DMS 273 (cell line): ENCODE data around the gene DALRD3.
"Not testable (repeated sequence)": the region's sequence is repeated elsewhere in the genome, so short reads cannot be mapped to it uniquely, and the experiment has no call there.

ENCODE experiments used
- DNase-seq: peaks from one replicate; lab custom pipeline; 2025; ENCODE audit not compliant: unreplicated experiment; lab: John Stamatoyannopoulos, UW

DALRD3 gene

DNA sequence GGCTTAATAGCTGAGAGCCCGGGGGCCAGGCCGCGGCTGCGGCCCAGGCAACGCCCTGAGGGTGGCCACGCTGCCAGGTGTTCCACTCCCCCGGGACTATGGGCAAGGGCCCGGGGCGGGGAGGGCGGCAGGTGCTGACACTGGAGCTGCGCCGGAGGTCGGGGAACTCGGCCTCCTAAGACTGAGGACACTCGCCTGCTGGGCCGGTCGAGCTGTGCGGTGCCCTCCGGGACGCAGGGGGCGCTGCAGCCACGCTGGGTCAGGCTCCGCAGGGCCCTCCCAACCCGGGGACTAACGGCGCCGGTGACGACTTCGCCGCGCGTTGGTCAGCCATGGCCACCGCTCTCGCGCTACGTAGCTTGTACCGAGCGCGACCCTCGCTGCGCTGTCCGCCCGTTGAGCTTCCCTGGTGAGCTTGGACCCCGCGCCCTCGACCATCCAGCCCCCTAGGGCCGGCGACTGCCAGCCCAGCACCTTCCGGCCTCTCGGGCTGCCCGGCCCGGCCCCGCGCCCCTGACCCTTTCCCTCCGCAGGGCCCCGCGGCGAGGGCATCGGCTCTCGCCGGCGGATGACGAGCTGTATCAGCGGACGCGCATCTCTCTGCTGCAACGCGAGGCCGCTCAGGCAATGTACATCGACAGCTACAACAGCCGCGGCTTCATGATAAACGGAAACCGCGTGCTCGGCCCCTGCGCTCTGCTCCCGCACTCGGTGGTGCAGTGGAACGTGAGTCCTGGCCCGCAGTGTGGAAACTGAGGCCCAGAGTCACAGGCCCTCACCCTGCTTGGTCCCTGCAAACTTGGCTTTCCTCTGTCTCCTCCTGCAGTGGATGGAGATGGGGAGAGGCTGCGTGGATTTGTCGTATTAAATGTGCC, 3.7 kb upstream of the DALRD3 start, which contains the start of gene NDUFAF3:
Gene NDUFAF3, plus strand, starts transcription at position 309 of the 875 bp plus-strand sequence. Its CDS starts 24 bp downstream, at position 333.
- peak; percentile 97 for DNase-seq

DNA sequence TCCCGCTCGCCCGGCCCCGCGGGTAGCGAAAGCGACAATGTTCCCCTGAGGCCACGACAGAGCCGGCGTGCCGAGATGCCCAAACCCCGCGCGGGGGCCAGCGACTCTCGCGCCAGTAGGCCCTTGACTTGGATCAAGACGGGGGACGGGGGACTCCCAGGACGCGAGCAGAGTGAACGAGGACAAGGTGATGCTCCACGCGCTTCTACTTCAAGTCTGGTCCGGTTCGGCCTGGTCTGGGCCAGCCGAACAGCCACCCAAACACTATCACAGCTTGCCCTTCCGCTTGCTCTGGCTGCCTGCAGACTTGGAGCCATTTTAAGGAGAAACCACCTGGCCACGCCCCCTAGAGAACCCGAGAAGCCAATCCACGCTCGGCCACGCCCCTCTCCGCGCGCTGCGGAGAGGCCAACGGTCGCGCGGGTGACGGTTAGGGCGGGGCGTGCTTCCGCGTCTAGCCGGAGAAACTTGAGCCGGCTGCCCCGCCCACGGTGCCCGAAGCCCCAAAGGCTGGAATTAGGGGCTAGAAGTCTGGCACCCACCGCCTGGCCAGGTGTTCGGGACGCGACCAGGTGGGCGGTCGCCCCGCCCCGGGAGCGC, 2.9 kb upstream of the DALRD3 start:
- DNase-seq: peak; percentile 99

DNA sequence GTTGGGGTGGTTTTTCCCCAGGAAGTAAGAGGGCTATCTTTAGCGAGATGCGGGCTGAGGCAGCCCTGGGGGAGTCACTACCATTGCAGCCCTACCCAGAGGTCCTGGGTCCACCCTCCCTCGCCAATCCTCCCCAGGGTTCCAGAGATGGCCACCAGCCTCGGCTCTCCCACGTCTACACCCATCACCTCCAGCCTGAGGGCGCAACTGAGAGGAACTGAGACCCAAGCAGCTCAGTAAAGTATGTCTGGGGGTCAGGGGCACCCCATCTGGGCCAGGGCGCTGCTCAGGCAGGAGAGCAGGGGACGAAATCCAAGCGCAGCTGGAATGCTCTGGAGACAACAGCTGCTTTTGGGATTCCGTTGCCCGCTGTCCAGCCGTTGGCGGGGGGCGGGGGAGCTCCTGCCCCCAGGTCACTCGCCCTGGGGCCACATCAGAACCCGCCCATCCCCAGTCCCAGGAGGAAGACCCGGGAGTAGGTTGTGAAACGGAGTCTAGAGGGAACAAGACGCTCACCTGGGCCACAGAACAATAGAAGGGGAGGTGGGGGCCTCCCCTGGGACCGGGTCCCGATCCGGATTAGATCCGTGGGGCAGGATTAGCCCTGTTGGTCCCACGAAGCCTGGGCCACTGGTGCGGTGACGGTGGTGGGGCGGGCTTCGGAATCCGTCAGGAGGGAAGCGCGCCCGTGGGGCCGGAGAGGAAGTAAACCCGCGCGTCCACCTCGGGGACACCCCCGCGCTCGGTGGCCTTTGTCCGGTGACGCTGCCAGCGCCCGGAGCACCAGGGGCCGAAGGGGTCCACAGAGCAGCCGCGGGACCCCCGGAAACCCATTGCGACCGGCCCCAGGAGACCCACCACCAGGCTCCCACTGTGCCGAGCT, 2.2 kb upstream of the DALRD3 start:
- DNase-seq: peak; percentile 38

DNA sequence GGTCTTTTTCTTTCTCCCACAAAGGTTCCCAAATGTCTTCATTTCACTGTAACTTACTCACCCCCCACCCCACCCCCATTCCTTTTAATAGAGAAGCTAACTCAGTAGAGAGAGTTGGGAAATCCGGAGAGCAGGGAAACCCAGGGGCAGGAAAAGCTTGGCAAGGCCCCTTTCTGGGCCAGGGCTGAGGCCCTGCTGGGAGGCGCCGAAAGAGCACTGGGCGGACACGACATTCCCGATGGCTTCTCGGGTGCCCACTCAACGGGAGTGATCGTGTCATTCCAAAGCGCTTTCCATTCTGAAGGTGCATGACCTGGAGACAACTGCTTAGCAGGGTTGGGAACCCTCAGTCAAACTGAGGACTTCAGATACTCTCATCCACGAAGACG, 1.6 kb upstream of the DALRD3 start:
- DNase-seq: no peak

DNA sequence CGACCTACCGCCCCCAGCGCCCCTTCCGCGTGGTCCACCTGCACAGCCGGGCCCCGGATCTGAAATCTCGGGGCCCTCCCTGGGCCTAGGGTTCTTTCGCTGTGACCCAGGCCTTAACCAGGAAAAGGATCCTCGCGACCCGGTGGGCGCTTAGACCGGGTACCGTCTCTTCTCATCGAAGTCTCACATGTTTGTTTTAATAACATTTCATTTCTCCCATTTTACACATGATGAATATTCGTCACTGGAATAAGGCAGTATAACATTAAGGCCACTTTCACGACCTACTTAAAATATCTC, 277 bp upstream of the DALRD3 start:
- DNase-seq: peak; percentile 63

DNA sequence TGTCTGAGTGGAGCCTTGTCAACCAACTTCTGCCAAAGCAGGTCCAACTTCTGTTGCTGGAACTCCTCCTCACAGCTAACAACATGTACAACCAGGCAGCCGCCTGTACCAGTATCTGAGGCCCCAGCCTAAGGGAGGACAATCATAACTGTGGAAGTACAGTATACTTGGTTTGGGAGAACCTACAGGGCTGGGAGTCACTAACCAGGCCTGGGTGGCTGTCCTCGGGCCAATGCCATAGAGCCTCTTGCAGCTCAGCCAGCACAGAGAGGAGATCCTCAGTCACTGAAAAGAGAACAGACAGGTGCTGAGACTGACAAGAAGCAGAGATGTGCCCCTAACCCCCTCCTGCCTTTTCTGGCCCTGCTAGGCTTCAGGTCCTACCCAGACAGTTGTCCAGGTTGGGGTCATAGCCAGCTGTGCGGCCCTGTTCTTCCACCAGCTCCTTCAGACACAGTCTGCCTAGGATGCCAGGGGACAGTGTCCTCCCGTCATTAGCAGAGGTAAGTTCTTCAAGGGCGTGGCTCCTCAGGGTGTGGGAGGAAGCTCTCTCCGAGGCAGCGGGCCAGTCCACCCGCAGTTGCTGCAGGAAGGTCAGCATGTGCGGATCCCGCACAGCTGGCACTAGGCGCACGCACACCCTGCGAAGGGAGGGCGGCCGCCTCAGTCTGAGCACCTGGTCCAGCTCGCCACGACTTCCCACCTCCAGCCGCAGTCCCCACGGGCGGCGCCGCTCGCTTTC, 980 bp downstream of the DALRD3 start:
- peak; percentile 55 for DNase-seq

DNA sequence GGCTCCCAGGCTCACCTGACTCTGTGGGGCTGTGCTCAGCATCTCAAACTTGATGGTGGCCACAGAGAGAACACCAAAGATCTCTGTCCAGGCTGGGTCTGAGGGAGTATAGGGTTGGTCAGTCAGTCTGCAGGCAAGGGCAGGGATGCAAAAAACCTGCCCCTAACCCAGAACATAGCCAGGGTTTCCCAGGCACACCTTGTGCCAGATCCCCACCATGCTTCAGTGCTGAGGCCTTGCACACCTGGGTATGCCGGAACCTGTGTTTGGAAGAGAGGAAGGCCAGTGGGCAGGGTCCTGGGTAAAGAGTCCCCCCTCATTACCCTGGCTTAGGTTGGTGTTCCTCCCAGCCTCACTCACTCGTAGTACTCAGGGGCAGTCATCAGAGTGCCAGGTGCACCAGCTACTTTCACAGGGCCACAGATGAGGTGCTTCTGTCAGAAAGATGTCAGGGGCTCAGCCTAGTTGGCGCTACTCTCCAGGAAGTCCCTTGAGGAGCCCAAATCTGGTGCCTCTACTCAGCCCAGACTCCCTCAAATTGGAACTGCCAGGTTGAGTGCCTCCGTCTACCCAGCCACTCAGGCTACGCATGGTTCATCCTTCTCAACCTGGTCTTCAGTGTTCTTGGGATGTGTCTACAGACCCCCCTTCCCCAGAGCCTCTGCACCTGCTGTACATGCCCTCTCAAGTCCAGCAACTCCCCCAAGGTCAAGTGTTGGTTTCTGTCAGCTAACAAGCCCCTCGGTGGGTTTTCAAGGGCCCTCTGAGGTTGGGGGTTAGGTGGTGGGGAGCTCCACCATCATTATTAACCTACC, 1.8 kb downstream of the DALRD3 start:
- DNase-seq: no peak

DNA sequence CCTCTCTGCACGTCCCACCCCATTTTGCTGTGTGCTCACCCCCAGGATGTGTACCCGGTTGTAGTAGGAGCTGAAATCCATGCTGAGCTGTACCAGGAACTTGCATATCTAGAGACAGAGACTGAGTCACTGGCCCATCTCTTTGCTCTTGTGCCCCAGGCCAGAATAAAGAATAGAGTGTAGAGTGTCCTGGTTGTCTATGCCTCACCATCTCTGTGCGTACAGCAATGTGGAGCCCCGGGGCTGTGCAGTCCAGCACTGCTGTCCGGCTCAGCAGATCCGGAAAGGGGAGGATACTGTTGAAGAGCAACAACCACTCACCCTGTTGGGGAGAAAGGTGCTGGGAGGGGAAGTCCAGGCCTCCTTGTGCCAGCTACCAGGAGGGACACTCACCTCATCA, 2.6 kb downstream of the DALRD3 start:
- DNase-seq: no peak

DNA sequence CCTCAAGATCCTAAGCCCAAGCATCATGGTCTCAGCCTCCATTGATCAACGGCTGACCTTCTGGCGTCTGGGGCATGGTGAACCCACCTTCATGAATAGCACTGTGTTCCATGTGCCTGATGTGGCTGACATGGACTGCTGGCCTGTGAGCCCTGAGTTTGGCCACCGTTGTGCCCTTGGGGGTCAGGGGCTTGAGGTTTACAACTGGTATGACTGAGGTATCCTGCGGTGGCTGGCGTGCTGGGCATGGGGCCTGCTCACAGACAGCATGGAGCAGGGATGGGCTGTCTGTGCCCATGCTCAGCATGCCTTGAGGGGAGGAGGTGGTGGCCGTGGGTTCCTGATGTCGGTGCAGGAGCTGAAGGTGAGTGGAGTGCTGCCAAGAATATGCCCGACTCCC, 3.3 kb downstream of the DALRD3 start:
- DNase-seq: no peak

DNA sequence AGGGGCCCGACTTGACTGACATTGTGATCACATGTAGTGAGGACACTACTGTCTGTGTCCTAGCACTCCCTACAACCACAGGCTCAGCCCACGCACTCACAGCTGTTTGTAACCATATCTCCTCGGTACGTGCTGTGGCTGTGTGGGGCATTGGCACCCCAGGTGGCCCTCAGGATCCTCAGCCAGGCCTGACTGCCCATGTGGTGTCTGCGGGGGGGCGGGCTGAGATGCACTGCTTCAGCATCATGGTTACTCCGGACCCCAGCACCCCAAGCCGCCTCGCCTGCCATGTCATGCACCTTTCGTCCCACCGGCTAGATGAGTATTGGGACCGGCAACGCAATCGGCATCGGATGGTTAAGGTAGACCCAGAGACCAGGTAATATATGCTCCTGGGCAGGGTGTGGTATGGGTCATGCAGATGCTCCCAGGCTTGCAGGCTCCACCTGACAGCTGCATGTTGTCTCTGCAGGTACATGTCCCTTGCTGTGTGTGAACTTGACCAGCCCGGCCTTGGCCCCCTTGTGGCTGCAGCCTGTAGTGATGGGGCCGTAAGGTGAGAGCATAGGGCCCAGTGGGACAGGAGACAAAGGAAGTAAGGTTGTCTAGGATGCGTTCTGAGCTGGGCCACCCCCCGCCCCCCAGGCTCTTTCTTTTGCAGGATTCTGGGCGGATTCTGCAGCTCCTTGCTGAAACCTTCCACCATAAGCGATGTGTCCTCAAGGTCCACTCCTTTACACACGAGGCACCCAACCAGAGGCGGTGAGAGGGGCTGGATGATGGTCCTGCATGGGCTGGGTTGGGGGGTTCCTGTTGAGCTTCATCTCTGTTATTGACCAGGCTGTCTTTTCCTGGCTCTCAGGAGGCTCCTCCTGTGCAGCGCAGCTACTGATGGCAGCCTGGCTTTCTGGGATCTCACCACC, 4.4 kb downstream of the DALRD3 start:
- peak; percentile 60 for DNase-seq

DNA sequence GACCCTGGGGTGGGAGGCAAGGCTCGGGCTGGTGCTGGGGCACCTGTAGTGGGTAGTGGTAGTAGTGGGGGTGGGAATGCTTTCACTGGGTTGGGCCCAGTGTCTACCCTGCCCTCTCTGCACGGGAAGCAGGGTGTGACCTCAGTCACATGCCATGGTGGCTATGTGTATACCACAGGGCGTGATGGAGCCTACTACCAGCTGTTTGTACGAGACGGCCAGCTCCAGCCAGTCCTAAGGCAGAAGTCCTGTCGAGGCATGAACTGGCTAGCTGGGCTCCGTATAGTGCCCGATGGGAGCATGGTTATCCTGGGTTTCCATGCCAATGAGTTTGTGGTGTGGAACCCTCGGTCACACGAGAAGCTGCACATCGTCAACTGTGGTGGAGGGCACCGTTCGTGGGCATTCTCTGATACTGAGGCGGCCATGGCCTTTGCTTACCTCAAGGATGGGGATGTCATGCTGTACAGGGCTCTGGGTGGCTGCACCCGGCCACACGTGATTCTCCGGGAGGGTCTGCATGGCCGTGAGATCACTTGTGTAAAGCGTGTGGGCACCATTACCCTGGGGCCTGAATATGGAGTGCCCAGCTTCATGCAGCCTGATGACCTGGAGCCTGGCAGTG, 5.2 kb downstream of the DALRD3 start:
- DNase-seq: no peak

DNA sequence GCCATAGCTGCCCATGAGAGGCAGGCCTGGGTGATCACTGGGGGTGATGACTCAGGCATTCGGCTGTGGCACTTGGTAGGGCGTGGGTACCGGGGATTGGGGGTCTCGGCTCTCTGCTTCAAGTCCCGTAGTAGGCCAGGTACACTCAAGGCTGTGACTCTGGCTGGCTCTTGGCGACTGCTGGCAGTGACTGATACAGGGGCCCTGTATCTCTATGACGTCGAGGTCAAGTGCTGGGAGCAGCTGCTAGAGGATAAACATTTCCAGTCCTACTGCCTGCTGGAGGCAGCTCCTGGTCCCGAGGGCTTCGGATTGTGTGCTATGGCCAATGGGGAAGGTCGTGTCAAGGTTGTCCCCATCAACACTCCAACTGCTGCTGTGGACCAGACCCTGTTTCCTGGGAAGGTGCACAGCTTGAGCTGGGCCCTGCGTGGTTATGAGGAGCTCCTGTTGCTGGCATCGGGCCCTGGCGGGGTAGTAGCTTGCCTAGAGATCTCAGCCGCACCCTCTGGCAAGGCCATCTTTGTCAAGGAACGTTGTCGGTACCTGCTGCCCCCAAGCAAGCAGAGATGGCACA, 5.9 kb downstream of the DALRD3 start:
- no peak for DNase-seq

DNA sequence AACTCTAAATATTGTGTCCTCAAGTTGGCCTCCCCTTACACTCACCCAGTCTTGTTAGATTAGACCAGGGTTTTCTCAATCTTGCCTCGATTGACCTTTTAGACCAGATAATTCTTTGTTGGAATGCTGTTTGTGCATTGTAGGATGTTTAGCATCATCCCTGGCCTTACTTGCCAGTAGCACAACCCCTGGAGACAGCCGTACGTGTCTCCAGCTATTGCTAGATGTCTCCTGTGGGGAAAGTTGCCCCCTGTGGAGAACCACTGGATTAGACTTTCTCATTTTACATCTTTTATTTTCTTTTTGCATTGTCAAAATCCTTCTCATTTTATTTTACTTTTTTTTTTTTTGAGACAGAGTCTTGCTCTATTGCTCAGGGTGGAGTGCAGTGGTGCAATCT, 9.0 kb downstream of the DALRD3 start:
- DNase-seq: no peak

DNA sequence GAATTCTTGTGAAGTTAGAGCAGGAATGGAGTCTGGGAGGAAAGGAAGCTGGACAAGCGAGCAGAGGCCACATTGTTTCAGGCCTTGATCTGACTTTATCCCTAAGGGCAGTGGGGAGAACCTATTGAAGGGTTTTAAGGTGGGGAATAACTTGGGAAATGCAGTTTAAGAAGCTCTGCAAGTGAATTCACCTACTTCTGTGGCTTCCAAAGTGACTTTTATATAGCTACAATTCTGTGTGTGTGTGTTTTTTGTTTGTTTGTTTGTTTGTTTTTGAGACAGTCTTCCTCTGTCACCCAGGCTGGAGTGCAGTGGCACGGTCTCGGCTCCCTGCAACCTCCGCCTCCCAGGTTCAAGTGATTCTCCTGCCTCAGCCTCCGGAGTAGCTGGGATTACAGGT, 9.8 kb downstream of the DALRD3 start:
- not testable (repeated sequence) for DNase-seq

DNA sequence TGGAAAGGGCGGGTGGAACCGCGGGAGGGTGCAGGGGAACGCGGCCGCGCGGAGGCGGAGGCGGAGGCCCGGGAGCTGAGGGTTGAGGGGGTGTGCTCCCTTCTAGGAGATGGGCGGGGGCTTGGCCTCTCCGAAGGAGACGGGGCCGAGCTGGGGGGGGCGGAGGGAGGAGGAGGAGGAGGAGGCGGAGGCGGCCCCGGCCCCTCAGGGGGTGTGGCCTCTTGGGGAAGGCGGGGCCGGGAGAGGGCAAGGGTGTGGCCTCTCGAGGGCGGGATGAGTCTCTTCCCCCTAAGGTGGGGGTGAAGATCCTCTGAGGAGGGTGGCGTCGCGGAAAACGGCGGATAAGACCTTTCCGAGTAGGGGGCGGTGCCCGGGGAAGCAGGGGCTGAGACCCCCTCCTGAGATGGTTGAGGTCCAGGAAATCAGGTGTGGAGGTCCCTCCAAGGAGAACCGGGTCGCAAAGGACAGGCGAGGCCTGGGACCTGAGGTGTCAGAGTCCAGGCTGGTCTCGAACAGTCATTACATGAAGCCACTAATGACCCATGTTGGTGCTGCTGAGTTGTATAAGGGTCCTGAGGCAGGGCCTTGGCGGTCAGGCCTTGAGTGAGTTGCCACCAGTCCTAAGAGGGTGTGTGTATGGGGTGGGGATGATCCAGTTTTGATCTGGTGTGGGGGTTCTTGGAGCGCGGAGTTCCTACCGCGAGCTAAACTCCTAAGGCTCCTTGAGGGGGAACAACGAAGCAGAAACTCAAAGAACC, 10.4 kb downstream of the DALRD3 start:
- DNase-seq: peak; percentile 86

DNA sequence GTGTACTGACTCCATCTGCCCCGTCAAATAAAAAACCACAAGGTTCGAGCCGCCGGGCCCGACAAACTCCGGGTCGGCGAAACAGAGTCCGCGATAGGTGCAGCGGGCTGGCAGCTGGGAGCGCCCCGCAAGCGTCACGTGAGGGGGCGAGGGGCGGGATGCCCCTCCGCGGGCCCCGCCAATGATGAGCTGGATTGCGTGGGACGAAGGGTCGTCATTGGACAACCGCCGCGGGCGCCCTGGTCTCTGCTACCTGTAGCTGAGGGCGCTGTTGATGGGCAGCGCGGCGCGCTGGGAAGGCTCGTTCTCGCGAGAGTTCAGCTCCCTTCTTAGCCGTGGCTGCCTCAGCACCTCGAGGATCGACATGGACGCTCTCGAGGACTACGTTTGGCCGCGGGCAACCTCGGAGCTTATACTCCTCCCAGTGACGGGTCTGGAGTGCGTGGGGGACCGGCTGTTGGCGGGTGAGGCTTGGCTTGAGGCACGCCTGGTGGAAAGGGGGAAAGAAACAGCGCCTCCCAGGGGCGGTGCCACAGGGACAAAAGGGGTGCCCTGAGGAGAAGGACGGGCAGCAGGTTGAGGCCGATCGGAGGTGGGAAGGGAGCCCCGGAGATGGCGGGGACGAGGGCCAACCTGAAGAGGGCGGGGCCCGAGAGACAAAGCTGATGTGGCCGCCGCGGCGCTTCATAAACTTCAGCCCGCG, 11.2 kb downstream of the DALRD3 start, which contains the start of gene WDR6:
Gene WDR6, plus strand, starts transcription at position 324 of the 703 bp plus-strand sequence. Its CDS starts 41 bp downstream, at position 365.
- peak; percentile 98 for DNase-seq
